Stomach (tissue), 9 donors: Measurements from ENCODE around the gene ART4. TPM values are rescaled to one million over a fixed set of nuclear protein-coding genes. Genes with fewer than 3 reads are reported as not detected.

Experiments used
- DNase-seq, 2 donors: peaks; one replicate each; pipeline versions ENCODE4 v3.0.0 to v3.0.0-alpha.2; 2013 to 2019
- H3K27ac ChIP-seq, 5 donors: fragments of 200-600 bp in 4 of 5; sonication (generic) in 4 of 5; one replicate each; pipeline ENCODE4 v1.5.1; 2013 to 2019; ENCODE audit warnings: mild to moderate bottlenecking in 1 of 5, moderate library complexity in 1 of 5
- H3K27me3 ChIP-seq, 3 donors: fragments of 200-600 bp; sonication (generic); one replicate each; pipeline ENCODE4 v1.5.1; 2017 to 2019; ENCODE audit warnings: mixed run types in 1 of 3
- H3K36me3 ChIP-seq, 4 donors: fragments of 200-600 bp; sonication (generic); 1 replicate in 3 of 4; 2 replicates in 1 of 4; pipeline ENCODE4 v1.5.1; 2016 to 2019
- H3K4me1 ChIP-seq, 4 donors: fragments of 200-600 bp; sonication (generic); one replicate each; pipeline ENCODE4 v1.5.1; 2016 to 2019
- H3K4me3 ChIP-seq, 4 donors: fragments of 200-600 bp; sonication (generic) in 3 of 4; one replicate each; pipeline ENCODE4 v1.5.1; 2016 to 2019; ENCODE audit warnings: mild to moderate bottlenecking in 1 of 4
- H3K9me3 ChIP-seq, 4 donors: fragments of 200-600 bp; sonication (generic); one replicate each; pipeline ENCODE4 v1.5.1; 2016 to 2019
- EP300 ChIP-seq: sonication (generic); formaldehyde crosslinking; IDR thresholded peaks from one replicate; pipeline ENCODE4 v1.6.1; 2017; ENCODE audit warnings: antibody characterized with exemption
- POLR2A ChIP-seq, 4 donors: fragments of 450-650 bp; IDR thresholded peaks; one replicate each; pipeline ENCODE4 v1.6.1; 2016; ENCODE audit warnings: antibody characterized with exemption in 4 of 4, control low read depth in 2 of 4, mild to moderate bottlenecking in 1 of 4, moderate library complexity in 1 of 4
- POLR2AphosphoS5 ChIP-seq, 3 donors: sonication (generic); formaldehyde crosslinking; IDR thresholded peaks; one replicate each; pipeline ENCODE4 v1.6.1; 2016; ENCODE audit warnings: antibody characterized with exemption in 3 of 3
- WGBS, 5 donors: extraction: QIAGEN DNeasy Blood & Tissue Kit in 3 of 5; methylation state at CpG; one replicate each; pipeline versions ENCODE4 v1.1.5 to v1.1.7; 2013 to 2018; 5-methylcytosine and 5-hydroxymethylcytosine counted together
- intact Hi-C: fragments of 100-400 bp; cut with DNase I; formaldehyde crosslinking; loops from one replicate; pipeline ENCODE4 v1.15.1; 2023; ENCODE audit warnings: low total_unique reads
- polyA plus RNA-seq, 3 donors: library from polyadenylated mRNA; stranded (reverse); fragments of 200-250 nt; gene quantifications; one replicate each; pipeline ENCODE4 v1.2.3, GENCODE V29; 2013
- total RNA-seq, 5 donors: library from RNA; depleted of rRNA; stranded (reverse); fragments of >200 nt; gene quantifications; one replicate each; pipeline versions ENCODE4 v1.1.0 to v1.2.3, GENCODE V29; 2014 to 2016
- TF ChIP-seq, protein P1 (sequence below), 7 experiments: fragments of 450-650 bp in 4 of 7; fragments of 200-600 bp in 3 of 7; sonication (generic) in 3 of 7; IDR thresholded peaks; one replicate each; pipeline ENCODE4 v1.5.1; 2016 to 2019; ENCODE audit warnings: antibody characterized with exemption in 7 of 7, control low read depth in 2 of 7, mild to moderate bottlenecking in 1 of 7
- donor health status: healthy with polysubstance abuse.
- donor health status: Bipolar disorder and iron deficiency.
- donor health status: healthy.

The ART4 gene
- total and polyA plus RNA-seq, 8 donors = 0.03 to 2.0 (median 1.2) TPM; not detected in 4

GRCh38 chr12:14873440-14874185 is 30.3 kb upstream of the ART4 start:
- H3K4me3 ChIP-seq = no peak overlapping the region
- DNase-seq = no peak
- intact Hi-C loops = no loop called here
- peaks cover 0 to 6% (median 0%) of the 10 kb centered on the region in 4 donors for H3K4me1 ChIP-seq
- no peaks in the 10 kb centered on the region for H3K9me3 ChIP-seq
- TF ChIP-seq POLR2AphosphoS5 (IDR thresholded peaks at IDR 0.05) (no peak), EP300 (no peak), POLR2A (IDR thresholded peaks at IDR 0.05) (no peak)
- TF ChIP-seq, protein P1, sequence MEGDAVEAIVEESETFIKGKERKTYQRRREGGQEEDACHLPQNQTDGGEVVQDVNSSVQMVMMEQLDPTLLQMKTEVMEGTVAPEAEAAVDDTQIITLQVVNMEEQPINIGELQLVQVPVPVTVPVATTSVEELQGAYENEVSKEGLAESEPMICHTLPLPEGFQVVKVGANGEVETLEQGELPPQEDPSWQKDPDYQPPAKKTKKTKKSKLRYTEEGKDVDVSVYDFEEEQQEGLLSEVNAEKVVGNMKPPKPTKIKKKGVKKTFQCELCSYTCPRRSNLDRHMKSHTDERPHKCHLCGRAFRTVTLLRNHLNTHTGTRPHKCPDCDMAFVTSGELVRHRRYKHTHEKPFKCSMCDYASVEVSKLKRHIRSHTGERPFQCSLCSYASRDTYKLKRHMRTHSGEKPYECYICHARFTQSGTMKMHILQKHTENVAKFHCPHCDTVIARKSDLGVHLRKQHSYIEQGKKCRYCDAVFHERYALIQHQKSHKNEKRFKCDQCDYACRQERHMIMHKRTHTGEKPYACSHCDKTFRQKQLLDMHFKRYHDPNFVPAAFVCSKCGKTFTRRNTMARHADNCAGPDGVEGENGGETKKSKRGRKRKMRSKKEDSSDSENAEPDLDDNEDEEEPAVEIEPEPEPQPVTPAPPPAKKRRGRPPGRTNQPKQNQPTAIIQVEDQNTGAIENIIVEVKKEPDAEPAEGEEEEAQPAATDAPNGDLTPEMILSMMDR (IDR thresholded peaks at IDR 0.05) = no peak
- no peaks in the 10 kb centered on the region for H3K36me3 ChIP-seq
- no peaks in the 10 kb centered on the region for H3K27me3 ChIP-seq
- WGBS, 5 donors = 67 to 80% (median 71%) methylated on average over 1 of the region's 1 CpG
- no peak overlapping the region for H3K27ac ChIP-seq

DNA sequence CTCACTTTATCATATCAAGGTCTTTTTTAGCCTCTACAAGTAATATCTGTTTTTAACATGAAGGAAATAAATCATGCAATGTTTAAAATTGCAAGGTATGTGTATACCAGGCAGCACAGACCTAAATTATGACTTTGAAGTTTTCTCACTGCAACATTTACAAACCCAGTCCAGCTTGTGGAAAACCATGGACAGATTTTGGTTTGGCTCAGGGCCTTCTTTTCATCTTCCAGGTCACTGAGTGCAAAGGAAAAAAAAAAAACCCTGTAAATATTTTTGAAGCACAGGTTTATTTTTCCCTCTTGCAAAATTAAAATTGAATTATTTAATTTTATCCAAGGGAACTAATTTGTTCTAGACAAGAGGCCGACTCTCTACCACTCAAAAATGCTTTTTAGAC is 28.6 kb upstream of the ART4 start:
- WGBS, 5 donors = 77 to 92% (median 83%) methylated on average over 1 of the region's 1 CpG
- intact Hi-C loops = no loop called here
- TF ChIP-seq EP300 (no peak), POLR2A (IDR thresholded peaks at IDR 0.05) (no peak), POLR2AphosphoS5 (IDR thresholded peaks at IDR 0.05) (no peak)
- TF ChIP-seq, protein P1 (IDR thresholded peaks at IDR 0.05) = no peak

GRCh38 chr12:14871247-14871646 is 27.9 kb upstream of the ART4 start:
- H3K27me3 ChIP-seq = no peaks in the 10 kb centered on the region
- no peaks in the 10 kb centered on the region for H3K36me3 ChIP-seq
- TF ChIP-seq, protein P1 (IDR thresholded peaks at IDR 0.05) = no peak
- TF ChIP-seq EP300 = no peak
- no peak for TF ChIP-seq POLR2AphosphoS5 (IDR thresholded peaks at IDR 0.05)
- TF ChIP-seq POLR2A (IDR thresholded peaks at IDR 0.05) = no peak
- intact Hi-C loops = no loop called here
- 87 to 100% (median 94%) methylated on average over 1 of the region's 1 CpG for WGBS, 5 donors
- H3K27ac ChIP-seq = no peak overlapping the region
- H3K4me1 ChIP-seq = peaks cover 0 to 6% (median 0%) of the 10 kb centered on the region in 4 donors
- H3K4me3 ChIP-seq = no peak overlapping the region
- DNase-seq = no peak
- peaks cover 0 to 10% (median 3%) of the 10 kb centered on the region in 4 donors for H3K9me3 ChIP-seq

More for the DNA sequence above, 28.6 kb upstream of the ART4 start:
- no peak for DNase-seq
- peaks cover 0 to 6% (median under 1%) of the 10 kb centered on the region in 4 donors for H3K9me3 ChIP-seq
- no peaks in the 10 kb centered on the region for H3K36me3 ChIP-seq
- no peak overlapping the region for H3K4me3 ChIP-seq
- H3K27ac ChIP-seq = no peak overlapping the region
- no peaks in the 10 kb centered on the region for H3K27me3 ChIP-seq
- H3K4me1 ChIP-seq = peaks cover 0 to 6% (median 0%) of the 10 kb centered on the region in 4 donors

GRCh38 chr12:14868916-14869506 is 25.7 kb upstream of the ART4 start:
- H3K9me3 ChIP-seq = peaks cover 0 to 10% (median 3%) of the 10 kb centered on the region in 4 donors
- TF ChIP-seq POLR2A (IDR thresholded peaks at IDR 0.05) (no peak), EP300 (no peak), POLR2AphosphoS5 (IDR thresholded peaks at IDR 0.05) (no peak)
- TF ChIP-seq, protein P1 (IDR thresholded peaks at IDR 0.05) = no peak
- intact Hi-C loops = no loop called here
- peaks cover 0 to 6% (median 0%) of the 10 kb centered on the region in 4 donors for H3K4me1 ChIP-seq
- H3K4me3 ChIP-seq = no peak overlapping the region
- no peaks in the 10 kb centered on the region for H3K27me3 ChIP-seq
- 89 to 97% (median 93%) methylated on average over 2 to 3 of the region's 3 CpGs for WGBS, 5 donors
- H3K27ac ChIP-seq = no peak overlapping the region
- no peak for DNase-seq
- H3K36me3 ChIP-seq = no peaks in the 10 kb centered on the region
